Stimulated activated CD4-positive, alpha-beta T cell treated with anti-CD3 and anti-CD28 coated beads, Interleukin-4, amount 100 ng/mL, for 24 hours (primary cell): ENCODE results near the gene TTC31.
A peak's percentile ranks its signal among the peaks of the same experiment; 100 is the strongest.

Experiments
- DNase-seq: peaks from one replicate; pipeline ENCODE4 v3.0.0-alpha.2; 2020

TTC31 gene

DNA sequence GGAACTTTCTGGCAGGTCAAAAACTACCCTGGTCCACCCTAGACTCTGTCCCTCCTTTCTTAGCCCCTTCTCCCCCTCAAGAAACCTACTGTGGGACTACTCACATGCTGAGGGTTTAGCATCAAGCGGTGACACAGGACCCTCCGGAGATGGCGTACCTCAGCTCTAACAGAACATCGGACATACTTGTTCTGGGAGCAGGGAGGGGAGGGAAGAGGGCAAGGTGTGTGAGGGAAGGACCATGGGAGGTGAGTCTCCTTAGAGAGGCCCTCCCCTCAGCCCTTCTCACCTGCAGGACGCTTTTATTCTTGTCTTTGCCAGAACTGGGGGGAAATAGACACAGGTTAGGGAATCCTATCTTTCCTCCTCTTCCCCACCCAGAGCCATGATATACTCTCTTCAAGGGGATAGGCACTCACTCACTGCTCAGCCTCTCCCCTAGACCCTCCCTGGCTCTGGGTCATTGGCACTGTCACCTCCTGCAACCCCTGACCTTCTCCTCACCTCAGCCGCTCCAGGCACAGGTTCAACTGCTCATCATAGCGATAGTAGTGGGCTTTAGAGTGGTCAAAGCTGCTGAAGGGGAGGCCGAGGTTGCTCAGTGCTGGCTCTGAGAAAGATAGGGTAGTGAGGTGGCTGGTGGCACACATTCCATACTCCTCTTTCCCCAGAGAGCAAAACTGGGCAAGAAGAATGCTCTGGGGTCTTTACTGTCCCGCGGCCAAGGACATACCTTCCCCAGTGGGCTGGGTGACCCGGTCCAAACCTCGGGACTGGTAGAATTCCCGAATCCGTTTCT lies 22.8 kb downstream of the TTC31 start:
- no peak for DNase-seq

GRCh38 chr2:74507145-74507925 lies 24.5 kb downstream of the TTC31 start, which contains the start of gene PCGF1:
PCGF1 (minus strand) TSS chr2:74507695; CDS start chr2:74507668, 27 bp downstream.
- DNase-seq = peak; percentile 99

GRCh38 chr2:74507926-74508520 lies 25.1 kb downstream of the TTC31 start:
- DNase-seq = no peak

DNA sequence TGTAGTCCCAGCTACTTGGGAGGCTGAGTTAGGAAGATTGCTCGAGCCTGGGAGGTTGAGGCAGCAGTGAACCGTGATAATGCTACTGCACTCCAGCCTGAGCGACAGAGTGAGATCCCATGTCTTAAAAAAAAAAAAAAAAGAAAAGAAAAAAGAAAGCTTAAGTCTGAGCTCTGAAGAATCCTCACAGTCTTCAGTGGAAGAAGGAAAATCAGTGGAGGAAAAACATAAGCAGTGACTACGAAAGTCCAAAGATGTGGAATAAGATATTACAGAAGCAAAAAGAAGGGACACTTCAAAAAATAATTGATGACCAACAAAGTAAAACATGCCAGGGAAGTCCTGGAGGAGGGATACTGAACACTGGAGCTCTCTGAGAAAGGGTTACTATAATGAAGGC lies 27.4 kb downstream of the TTC31 start:
- no peak for DNase-seq

- DNase-seq = no peak
These were observed 28.5 kb downstream of the TTC31 start for GRCh38 chr2:74511104-74511989.

- no peak for DNase-seq
These were observed 30.1 kb downstream of the TTC31 start for GRCh38 chr2:74512744-74513604.

DNA sequence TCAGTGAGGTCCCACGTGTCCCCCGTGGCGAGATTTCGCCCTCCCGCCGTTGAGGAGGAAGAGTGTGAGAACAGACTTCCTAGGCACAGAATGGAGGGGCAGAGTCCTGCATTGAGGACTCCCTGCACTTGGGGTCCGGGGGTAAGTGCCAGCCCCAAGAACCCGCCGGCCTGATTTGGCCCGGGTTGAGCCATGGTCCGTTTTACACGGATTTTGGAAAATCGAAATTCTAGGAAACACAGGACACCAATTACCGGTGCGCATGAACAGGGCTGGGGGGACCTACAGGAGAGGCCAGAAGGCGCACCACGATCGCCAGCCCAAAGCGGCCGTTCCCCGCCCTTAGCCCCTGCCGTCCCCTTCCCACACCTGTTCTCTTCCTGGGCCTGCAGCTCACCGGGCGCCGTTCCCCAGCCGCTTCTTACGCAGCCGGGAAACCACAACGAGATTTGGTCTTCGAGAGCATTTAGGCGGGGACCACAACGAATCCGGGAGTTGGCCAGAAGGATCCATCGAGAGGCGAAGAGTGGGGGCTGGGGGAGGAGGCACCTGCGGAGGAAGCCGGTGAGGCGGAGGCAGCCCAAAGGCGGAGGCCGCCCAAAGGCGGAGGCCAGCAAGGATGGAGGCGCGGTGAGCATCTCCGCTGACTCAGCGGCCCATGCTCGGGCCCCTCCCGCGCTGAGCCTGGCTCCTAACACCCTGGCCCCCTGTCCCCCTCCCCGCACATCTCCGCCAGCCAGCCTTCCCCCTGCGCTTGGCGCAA lies 30.9 kb downstream of the TTC31 start:
- DNase-seq = peak; percentile 23

- no peak for DNase-seq
These were observed 31.7 kb downstream of the TTC31 start, which contains the start of gene TLX2 for GRCh38 chr2:74514368-74515270. TLX2 (plus strand) TSS chr2:74514450; CDS start chr2:74514807, 357 bp downstream.

- DNase-seq = no peak
These were observed 32.5 kb downstream of the TTC31 start for GRCh38 chr2:74515271-74515980.

GRCh38 chr2:74515981-74516633 lies 33.2 kb downstream of the TTC31 start:
- DNase-seq = peak; percentile 81

- DNase-seq = no peak
These were observed 33.8 kb downstream of the TTC31 start for GRCh38 chr2:74516650-74517049.

- DNase-seq = no peak
These were observed 39.6 kb downstream of the TTC31 start for GRCh38 chr2:74522516-74522915.

GRCh38 chr2:74524005-74524404 lies 41.1 kb downstream of the TTC31 start:
- no peak for DNase-seq

GRCh38 chr2:74524955-74525716 lies 42.3 kb downstream of the TTC31 start:
- no peak for DNase-seq

DNA sequence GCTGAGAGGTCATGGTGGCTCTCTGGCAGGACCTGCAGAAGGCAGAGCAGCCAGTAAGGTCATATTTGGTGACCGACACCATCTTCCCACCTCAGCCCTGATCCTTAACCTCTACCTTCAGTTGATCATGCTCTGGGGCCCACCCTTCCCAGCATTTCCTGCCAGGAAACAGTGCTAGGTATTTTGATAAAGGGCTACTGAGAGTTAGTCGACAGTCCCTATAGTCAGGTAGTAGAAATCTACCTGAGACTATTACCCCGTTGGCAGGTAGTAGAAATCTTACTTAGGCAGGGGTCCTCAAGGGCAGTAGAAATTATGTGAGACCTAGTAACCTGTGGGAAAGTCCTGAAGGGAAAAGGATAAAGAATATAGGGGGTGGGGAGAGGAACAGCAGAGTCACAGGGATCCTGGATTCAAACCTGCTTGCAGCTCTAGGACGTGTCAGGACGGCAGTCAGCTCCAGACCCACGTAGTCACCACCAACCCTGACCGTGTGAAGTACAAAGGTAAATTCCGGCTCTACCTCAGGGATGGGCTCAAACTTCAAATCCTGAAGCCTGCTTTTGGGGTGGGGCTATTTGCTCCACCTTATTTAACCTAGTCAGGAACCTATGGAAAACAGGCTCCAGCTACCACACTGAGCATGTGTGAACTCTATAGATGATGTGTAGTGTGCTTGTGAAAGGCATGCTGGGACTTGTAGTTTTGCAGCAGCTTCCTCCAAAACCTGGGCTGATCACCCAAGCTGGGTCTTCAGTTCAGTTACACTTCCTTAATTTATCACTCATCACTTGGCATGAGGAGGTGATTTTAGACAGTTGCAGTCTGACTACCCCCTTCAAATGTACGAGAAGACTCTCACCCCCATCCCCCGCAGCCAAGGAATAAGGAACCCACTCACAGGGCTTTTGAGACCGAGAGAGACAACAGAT lies 43.1 kb downstream of the TTC31 start, which contains the start of gene DQX1:
DQX1 (minus strand) TSS at position 515 of the 932 bp plus-strand sequence; CDS start at position 13, 502 bp downstream.
- no peak for DNase-seq

GRCh38 chr2:74526649-74527230 lies 43.9 kb downstream of the TTC31 start:
- no peak for DNase-seq
